SK-N-SH treated with all-trans-retinoic acid at 6 μM for 48 hours (cell line): ENCODE results near the gene COL25A1.

Source experiments
- ATAC-seq: fragments of 200-7000 bp; cut with Tn5 transposase; 3 replicates; pipeline ENCODE4 v1.9.1; 2020; ENCODE audit warnings: mild to moderate bottlenecking, moderate library complexity
- BACH2 ChIP-seq: fragments of 250-450 bp; sonication (Bioruptor Pico); IDR thresholded peaks from 2 replicates; pipeline ENCODE4 v1.9.0; 2021; ENCODE audit warnings: mild to moderate bottlenecking, borderline replicate concordance
- CREB5 ChIP-seq: fragments of 250-450 bp; sonication (Bioruptor Pico); IDR thresholded peaks from 2 replicates; pipeline ENCODE4 v1.5.1; 2020; ENCODE audit warnings: low read depth, mild to moderate bottlenecking, moderate library complexity
- CSDC2 ChIP-seq: fragments of 250-450 bp; sonication (Bioruptor Pico); IDR thresholded peaks from 2 replicates; pipeline ENCODE4 v1.5.0; 2020; ENCODE audit warnings: mild to moderate bottlenecking, moderate library complexity
- ESRRG ChIP-seq: fragments of 250-450 bp; sonication (Bioruptor Pico); IDR thresholded peaks from 2 replicates; pipeline ENCODE4 v1.6.1; 2021; ENCODE audit warnings: mild to moderate bottlenecking
- GLIS3 ChIP-seq: fragments of 250-450 bp; sonication (Bioruptor Pico); IDR thresholded peaks from 2 replicates; pipeline ENCODE4 v1.5.0; 2020; ENCODE audit warnings: mild to moderate bottlenecking, moderate library complexity
- ISL1 ChIP-seq: fragments of 250-450 bp; sonication (Bioruptor Pico); IDR thresholded peaks from 2 replicates; pipeline ENCODE4 v2.1.2; 2022; ENCODE audit warnings: mild to moderate bottlenecking, moderate library complexity
- OSR1 ChIP-seq: fragments of 250-450 bp; sonication (Bioruptor Pico); IDR thresholded peaks from 2 replicates; pipeline ENCODE4 v1.8.0; 2022; ENCODE audit warnings: moderate library complexity, mild to moderate bottlenecking, inconsistent platforms
- PATZ1 ChIP-seq: fragments of 250-450 bp; sonication (Bioruptor Pico); IDR thresholded peaks from 2 replicates; pipeline ENCODE4 v1.8.0; 2020; ENCODE audit warnings: mild to moderate bottlenecking, moderate library complexity, borderline replicate concordance
- POU6F1 ChIP-seq: fragments of 250-450 bp; sonication (Bioruptor Pico); IDR thresholded peaks from 2 replicates; pipeline ENCODE4 v1.8.0; 2021; ENCODE audit warnings: low read depth, mild to moderate bottlenecking, moderate library complexity, borderline replicate concordance
- PPARA ChIP-seq: fragments of 250-450 bp; sonication (Bioruptor Pico); IDR thresholded peaks from 2 replicates; pipeline ENCODE4 v1.5.0; 2020; ENCODE audit warnings: mild to moderate bottlenecking, borderline replicate concordance
- RARB ChIP-seq: fragments of 250-450 bp; sonication (Bioruptor Pico); IDR thresholded peaks from 2 replicates; pipeline ENCODE4 v1.8.0; 2021; ENCODE audit warnings: mild to moderate bottlenecking, moderate library complexity
- SNAI2 ChIP-seq: fragments of 250-450 bp; sonication (Bioruptor Pico); IDR thresholded peaks from 2 replicates; pipeline ENCODE4 v1.5.0; 2020; ENCODE audit warnings: mild to moderate bottlenecking, moderate library complexity
- TCF4 ChIP-seq: fragments of 250-450 bp; sonication (Bioruptor Pico); IDR thresholded peaks from 2 replicates; pipeline ENCODE4 v1.8.0; 2021; ENCODE audit warnings: mild to moderate bottlenecking, moderate library complexity, borderline replicate concordance
- TOX ChIP-seq: fragments of 250-450 bp; sonication (Bioruptor Pico); IDR thresholded peaks from 2 replicates; pipeline ENCODE4 v1.8.0; 2021; ENCODE audit warnings: mild to moderate bottlenecking, moderate library complexity, borderline replicate concordance
- TSHZ2 ChIP-seq: fragments of 250-450 bp; sonication (Bioruptor Pico); IDR thresholded peaks from 2 replicates; pipeline ENCODE4 v1.5.0; 2020; ENCODE audit warnings: mild to moderate bottlenecking, moderate library complexity
- ZFP30 ChIP-seq: fragments of 450-650 bp; formaldehyde crosslinking; IDR thresholded peaks from 2 replicates; pipeline ENCODE4 v1.5.0; 2022; ENCODE audit warnings: mild to moderate bottlenecking, moderate library complexity
- ZNF565 ChIP-seq: fragments of 450-650 bp; formaldehyde crosslinking; conservative IDR thresholded peaks from 2 replicates; pipeline ENCODE4 v1.5.0; 2020; ENCODE audit warnings: low read depth, mild to moderate bottlenecking, moderate library complexity
- ZNF70 ChIP-seq: fragments of 450-650 bp; formaldehyde crosslinking; IDR thresholded peaks from 2 replicates; pipeline ENCODE4 v1.5.0; 2020; ENCODE audit warnings: mild to moderate bottlenecking, moderate library complexity
- ZNF8 ChIP-seq: fragments of 450-650 bp; formaldehyde crosslinking; IDR thresholded peaks from 2 replicates; pipeline ENCODE4 v1.5.0; 2020; ENCODE audit warnings: mild to moderate bottlenecking, moderate library complexity

COL25A1 gene

GRCh38 chr4:108852691-108853090 is 449.8 kb downstream of the COL25A1 start:
- ATAC-seq = no peak
- no peak for TF ChIP-seq OSR1
- TF ChIP-seq ZNF8 (CRISPR knock-in tag) = no peak
- TF ChIP-seq ZNF70 (CRISPR knock-in tag) = no peak
- no peak for TF ChIP-seq RARB (CRISPR knock-in tag)
- no peak for TF ChIP-seq TCF4 (CRISPR knock-in tag)
- no peak for TF ChIP-seq GLIS3
- no peak for TF ChIP-seq TOX (CRISPR knock-in tag)
- TF ChIP-seq SNAI2 = no peak

GRCh38 chr4:108851366-108851765 is 451.1 kb downstream of the COL25A1 start:
- no peak for ATAC-seq
- no peak for TF ChIP-seq POU6F1 (CRISPR knock-in tag)
- TF ChIP-seq PPARA (CRISPR knock-in tag) = no peak
- TF ChIP-seq TOX (CRISPR knock-in tag) = no peak
- no peak for TF ChIP-seq TSHZ2 (CRISPR knock-in tag)
- TF ChIP-seq TCF4 (CRISPR knock-in tag) = no peak
- TF ChIP-seq ISL1 (CRISPR knock-in tag) = no peak
- TF ChIP-seq GLIS3 = no peak
- no peak for TF ChIP-seq ZNF565 (CRISPR knock-in tag)
- no peak for TF ChIP-seq ZNF8 (CRISPR knock-in tag)
- TF ChIP-seq BACH2 (CRISPR knock-in tag) = no peak
- TF ChIP-seq, all 23 proteins: peak for 0

GRCh38 chr4:108850219-108850649 is 452.2 kb downstream of the COL25A1 start:
- no peak; the same call in 2 of the 3 replicates for ATAC-seq
- TF ChIP-seq ZNF70 (CRISPR knock-in tag) = no peak
- TF ChIP-seq ESRRG (CRISPR knock-in tag) = no peak
- TF ChIP-seq TSHZ2 (CRISPR knock-in tag) = no peak
- no peak for TF ChIP-seq GLIS3
- no peak for TF ChIP-seq PATZ1 (CRISPR knock-in tag)
- TF ChIP-seq TOX (CRISPR knock-in tag) = no peak
- TF ChIP-seq CREB5 (CRISPR knock-in tag) = no peak
- no peak for TF ChIP-seq PPARA (CRISPR knock-in tag)
- no peak for TF ChIP-seq CSDC2 (CRISPR knock-in tag)
- TF ChIP-seq ZFP30 (CRISPR knock-in tag) = no peak
- TF ChIP-seq ZNF8 (CRISPR knock-in tag) = no peak
- TF ChIP-seq BACH2 (CRISPR knock-in tag) = no peak
- TF ChIP-seq POU6F1 (CRISPR knock-in tag) = no peak
- no peak for TF ChIP-seq ZNF565 (CRISPR knock-in tag)
